ENCODE results near the gene KRT77. TPM values are rescaled to one million over a fixed set of nuclear protein-coding genes. Genes with fewer than 3 reads are reported as not detected.

The KRT77 gene
- total RNA-seq, 1 donor from 2014 or later: not detected

DNA sequence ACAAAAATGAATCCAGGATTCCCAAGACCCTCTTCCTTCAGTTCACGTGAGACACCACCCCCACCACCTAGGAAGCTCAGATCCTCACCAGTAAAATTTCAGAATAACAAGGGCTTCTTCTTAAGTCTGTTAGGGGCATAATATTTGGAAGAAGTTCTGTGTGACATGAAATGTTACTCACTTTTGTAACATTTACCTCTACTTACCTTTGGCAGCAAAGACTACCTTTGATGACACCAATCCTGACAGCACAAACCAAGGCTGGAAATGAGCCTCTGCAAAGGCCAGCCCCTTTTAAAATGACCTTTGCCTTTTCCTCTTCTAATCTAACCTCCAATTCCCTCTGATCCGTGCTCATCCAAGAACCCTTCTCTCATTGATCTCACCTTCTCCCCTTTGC lies 19.4 kb upstream of the KRT77 start:
- intact Hi-C loops (cut with micrococcal nuclease): no loop called here

DNA sequence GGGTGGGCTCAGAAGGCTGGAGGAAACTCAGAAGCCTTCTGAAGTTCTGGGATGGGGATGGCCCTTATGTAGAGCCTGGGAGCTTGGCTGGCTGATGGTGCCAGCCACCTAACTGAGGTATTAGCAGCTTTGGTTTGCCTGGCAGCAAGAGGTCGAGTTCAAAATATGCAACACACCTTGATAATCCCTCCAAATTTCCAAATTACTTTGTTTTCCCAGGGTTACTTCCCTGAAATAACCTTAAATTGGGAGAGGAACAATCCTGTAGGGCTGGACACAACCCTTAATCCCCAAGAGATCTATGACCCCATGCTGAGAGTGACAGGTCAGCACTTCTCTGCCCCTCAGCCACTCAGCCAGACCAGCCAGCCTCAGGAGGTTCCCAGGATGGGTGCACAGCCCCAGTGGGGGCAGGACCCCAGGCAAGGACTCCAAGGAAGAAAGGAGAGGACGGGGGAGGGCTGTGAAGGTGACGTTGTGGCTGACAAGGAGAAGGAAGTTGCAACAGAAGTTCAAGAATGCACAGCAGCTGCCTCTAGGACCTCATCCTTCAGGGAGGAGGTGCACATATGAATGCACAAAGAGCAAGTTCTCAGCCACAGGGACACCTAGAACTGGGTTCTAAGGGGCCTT lies 18.6 kb upstream of the KRT77 start:
- intact Hi-C loops (cut with micrococcal nuclease): no loop called here

DNA sequence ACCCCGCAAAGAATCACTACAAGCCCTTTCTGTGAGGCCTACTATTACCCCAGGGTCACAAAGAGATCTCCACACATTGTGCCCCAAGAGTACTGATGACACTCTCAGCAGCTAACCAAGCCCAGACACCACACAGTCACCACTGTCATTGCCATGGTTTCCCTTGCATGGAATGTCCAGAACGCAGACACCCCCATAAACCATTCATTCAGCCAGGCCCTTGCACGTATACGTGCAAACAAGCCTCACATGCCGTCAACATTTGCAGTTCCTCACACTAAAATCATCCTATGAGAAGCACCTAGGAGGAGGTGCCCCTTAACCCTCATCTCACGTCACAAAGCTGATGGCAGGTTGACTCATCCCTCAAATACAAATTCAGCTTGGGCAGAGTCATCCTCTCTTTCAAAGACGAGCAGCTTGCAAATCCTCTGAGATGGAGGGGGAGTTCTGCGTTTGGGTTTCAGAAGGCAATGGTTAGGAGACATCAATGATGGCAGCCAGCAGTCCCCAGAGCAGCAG lies 17.1 kb upstream of the KRT77 start:
- intact Hi-C loops (cut with micrococcal nuclease): no loop called here

DNA sequence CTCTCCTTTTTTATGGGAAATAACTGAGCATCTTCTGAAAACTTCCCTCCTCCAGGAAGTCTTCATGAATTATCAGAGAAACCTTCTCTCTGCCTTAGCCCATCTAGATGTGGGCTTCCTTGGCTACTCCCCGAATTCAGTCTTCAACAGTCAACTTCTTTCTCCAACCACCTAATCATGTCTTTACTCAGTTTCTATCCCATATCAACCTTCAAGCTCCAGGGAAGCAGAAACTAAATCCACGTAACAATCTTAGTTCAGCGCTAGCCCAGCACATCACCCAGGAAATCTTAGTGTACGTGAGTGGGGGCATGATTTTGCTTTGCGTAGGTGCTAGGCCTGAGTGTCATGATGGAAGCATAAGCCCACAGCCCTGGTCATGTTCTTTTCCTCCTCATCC lies 12.7 kb upstream of the KRT77 start:
- intact Hi-C loops (cut with micrococcal nuclease): no loop called here

DNA sequence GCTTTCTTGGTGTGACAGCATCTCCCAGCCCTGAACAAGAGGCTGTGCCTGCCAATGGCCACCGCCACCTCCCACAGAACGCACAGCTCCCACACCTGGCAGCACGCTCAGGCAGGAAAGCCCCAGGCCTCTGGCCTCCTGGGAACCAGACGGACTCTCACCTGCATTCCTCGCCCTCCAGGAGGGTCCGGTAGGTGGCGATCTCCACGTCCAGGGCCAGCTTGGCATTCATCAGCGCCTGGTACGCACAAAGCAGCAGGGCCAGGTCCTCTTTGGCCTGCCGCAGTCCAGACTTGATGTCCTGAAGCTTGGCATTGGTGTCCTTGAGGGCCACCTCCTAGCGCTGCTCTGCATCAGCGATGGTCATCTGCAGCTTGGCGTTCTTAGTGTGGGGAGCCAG lies 12.1 kb upstream of the KRT77 start:
- intact Hi-C loops (cut with micrococcal nuclease): no loop called here

DNA sequence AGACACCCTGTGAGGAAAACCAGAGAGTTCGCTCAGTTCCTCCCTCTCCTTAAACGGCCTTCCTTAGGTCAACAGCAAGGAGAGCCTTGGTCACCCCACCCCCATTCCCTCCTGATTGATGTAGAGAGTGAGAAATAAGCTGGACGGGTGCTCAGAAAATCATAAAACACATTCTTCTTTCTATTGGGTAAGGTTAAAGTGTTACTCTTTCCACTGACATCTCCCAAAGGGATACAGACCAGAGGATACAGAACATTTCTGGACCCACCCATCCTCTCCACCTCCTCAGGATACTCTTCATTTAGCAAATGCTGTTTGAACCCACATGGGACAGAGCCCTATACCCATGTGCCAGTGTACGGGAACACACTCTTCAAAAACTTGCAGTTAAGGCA lies 11.6 kb upstream of the KRT77 start:
- intact Hi-C loops (cut with micrococcal nuclease): loop anchor here (5.0 kb wide), 1 partner anchor 133 kb away; no protein-coding TSS in a partner anchor

DNA sequence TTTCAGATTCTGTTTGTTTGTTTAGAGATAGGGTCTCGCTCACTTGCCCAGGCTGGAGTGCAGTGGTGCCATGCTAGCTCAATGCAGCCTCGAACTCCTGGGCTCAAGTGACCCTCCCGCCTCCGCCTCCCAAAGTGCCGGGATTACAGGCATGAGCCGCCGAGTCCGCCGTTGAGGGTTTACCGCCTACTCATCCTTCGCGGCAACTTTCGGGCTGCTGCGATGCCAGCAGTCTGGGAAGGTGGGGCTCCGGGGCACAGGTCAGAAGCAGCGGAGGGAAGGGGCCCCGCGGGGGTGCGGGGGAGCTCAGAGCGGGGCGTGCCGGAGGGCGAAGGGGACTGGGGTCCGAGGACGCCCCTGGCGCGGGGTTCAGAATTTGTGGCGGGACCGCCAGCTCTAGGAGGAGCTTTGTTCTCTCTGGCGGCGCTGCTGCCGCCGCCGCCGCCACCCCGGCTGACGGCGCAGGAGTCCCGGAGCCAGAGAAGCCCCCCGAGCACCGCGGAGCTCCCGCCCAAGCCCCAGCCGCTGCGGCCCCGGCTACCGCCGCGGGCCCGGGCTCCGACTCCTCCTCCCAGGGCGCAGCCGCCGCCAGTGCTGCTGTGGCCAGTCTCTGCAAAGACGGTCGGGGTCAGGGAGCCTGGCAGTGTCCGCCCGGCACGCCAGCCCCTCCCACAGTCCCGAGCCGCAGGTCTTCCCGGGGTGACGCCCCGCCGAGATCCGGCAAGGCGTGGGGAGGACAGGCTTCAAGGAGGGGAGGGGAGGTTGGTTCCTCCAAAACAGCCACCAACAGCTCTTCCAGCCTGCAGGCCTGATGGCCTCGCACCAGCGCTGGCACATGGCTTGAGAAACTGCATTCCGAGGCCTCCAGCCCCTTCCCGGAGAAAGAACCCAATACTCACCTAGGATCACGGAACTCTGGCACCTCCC lies 10.9 kb upstream of the KRT77 start:
- intact Hi-C loops (cut with micrococcal nuclease): loop anchor here (5.0 kb wide), 1 partner anchor 132 kb away; no protein-coding TSS in a partner anchor

DNA sequence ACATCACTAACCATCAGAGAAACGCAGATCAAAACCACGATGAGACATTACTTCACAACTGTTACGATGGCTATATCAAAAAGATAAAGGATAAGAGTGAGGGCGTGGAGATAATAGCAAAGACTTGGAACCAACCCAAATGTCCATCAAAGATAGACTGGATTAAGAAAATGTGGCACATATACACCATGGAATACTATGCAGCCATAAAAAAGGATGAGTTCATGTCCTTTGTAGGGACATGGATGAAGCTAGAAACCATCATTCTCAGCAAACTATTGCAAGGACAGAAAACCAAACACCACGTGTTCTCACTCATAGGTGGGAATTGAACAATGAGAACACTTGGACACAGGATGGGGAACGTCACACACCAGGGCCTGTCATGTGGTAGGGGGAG lies 8.8 kb upstream of the KRT77 start:
- intact Hi-C loops (cut with micrococcal nuclease): loop anchor here (5.0 kb wide), 1 partner anchor 130 kb away; no protein-coding TSS in a partner anchor

DNA sequence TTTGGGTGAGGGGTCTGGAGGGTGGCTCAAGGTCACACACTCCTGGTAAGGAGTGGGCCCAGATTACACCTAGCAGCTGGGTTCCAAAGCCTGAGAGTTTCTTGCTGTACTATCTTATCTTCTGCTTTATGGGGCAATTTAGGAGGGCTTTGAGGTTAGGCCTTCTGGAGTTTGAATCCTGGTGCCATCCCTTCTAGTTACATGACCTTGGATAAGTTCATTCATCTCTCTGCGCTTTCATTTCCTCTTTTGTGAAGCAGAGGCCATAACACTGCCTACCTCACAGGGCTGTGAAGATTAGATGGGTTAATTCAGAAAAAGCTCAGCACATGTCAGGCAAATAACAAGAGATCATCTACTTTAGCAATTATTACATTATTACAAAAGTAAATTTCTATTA lies 7.4 kb upstream of the KRT77 start:
- intact Hi-C loops (cut with micrococcal nuclease): loop anchor here (5.0 kb wide), 1 partner anchor 128 kb away; no protein-coding TSS in a partner anchor

DNA sequence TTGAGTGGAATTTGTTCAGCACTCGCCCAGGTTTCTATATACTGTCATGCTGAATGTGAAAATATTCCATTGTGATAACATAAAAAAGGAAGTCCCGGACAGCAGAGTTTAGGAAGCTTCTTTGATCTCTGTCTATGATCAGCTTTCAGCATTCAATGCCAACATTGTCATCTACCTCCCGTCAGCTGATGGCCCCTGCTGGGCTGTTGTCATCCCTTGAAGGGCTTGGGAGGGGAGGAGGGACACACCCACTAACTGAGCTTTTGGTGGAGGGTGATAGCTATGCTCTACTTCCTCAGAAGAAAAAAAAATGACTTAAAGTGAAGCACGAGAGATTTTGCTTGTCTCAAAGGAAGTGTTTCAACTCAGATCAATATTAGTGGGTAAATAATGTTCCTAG lies 4.7 kb upstream of the KRT77 start:
- intact Hi-C loops (cut with micrococcal nuclease): no loop called here

DNA sequence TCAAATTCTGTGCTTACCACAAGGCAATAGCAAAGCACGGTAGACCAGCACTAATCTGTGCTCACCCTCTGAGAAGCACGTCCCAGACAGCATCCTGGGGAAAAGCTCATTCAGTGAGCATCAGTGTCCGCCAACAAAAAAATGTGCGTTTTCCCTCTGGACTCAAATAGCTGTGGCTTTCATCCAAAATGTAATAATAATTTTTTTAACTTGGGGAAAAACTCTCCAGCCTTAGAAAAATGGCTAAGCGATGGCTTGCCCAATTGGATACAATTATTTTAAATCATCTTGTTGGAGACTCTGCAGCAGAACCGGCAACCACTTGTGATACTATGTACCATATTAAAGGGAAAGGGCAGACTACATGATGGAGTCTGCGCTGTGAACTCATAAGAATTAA lies 1.1 kb upstream of the KRT77 start:
- intact Hi-C loops (cut with micrococcal nuclease): no loop called here

DNA sequence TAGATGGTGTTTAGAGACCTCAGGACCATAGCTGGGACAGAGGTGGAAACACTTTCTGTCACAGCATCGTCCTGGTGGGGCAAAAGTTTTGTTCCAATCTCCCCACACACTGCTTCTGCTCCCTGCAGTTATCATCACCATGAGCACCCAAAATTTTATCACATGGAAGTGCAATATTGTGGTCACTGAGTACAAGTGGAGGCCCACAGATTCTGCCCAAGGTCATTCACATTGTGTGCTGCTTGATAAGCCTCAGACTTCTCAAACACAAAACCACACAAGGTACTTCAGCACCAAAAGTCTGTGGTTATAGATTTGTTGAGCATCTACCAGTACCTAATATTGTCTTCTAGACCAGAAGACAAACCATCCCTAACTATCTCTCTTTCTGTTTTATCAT lies 554 bp upstream of the KRT77 start:
- intact Hi-C loops (cut with micrococcal nuclease): no loop called here

DNA sequence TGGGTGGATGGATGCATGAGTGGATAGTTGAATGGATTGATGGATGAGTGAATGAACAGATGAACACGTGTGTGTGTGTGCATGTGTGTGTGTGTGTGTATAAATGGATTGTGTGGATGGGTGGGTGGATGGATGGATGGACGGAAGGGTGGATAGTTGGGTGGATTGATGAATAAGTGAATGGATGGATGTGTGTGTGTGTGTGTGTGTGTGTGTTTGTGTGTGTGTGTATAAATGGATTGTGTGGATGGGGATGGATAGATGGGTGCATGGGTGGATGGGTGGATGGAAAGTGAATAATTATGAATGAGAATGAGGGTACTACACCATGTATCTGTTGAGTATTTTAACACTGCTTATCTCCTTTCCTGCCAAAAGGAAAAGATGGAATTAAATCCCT lies 986 bp downstream of the KRT77 start:
- intact Hi-C loops (cut with micrococcal nuclease): no loop called here

DNA sequence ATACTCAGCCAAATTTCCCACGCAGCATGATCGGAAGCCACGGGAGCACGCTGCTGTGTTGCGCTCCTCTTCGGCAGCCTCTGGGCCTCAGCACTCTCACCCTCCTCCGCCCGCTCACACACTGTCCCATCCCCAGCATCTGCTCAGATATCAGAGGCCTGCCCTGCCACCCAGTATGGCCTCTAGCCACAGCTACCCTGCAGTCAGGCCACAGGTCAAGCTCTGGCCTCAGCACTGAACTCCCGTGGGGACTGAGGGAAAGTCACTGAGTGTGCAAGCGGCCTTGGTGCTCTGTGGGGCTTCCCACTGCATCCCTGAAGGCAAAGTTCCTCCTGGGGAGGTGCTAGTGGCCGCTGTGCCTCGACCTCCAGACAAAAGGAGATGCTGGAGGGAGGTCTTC lies 2.0 kb downstream of the KRT77 start:
- intact Hi-C loops (cut with micrococcal nuclease): no loop called here

DNA sequence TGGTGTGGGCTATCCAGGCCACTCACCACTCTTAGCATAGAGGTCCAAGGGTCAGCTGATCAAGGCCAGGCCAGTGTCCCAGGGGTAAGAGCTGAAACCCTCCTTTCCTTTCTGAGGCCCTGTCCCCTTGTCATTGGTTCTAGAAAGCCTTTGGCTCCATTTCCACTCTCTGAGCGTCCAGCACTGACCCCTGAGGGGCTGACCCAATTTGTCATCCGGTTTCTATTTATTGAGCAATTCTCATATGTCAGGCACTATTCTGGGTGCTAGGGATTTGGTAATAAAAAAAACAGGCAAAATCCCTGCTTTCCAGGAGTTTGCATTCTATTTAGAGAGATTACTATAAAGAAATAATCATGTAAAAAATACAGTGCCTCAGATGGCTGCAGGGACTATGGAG lies 3.4 kb downstream of the KRT77 start:
- intact Hi-C loops (cut with micrococcal nuclease): no loop called here

DNA sequence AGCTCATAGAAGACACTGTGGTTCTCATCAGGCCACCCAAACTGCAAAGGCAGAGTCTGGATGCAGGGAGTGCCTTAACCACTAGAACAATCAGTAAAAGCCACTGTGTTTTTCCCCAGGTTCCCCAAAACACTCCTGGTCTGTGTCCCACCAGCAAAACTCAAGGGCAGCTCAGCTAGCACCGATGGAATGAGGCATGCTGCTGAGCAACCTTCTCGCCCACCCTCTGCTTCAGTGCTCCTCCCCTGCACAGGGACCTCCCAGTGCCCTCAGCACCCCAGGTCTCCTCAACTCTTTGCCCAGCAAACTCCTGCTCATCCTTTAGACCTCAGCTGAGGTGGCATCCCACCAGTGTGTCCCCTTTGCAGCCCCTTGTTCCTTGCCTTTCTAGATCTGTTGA lies 4.0 kb downstream of the KRT77 start:
- intact Hi-C loops (cut with micrococcal nuclease): no loop called here

DNA sequence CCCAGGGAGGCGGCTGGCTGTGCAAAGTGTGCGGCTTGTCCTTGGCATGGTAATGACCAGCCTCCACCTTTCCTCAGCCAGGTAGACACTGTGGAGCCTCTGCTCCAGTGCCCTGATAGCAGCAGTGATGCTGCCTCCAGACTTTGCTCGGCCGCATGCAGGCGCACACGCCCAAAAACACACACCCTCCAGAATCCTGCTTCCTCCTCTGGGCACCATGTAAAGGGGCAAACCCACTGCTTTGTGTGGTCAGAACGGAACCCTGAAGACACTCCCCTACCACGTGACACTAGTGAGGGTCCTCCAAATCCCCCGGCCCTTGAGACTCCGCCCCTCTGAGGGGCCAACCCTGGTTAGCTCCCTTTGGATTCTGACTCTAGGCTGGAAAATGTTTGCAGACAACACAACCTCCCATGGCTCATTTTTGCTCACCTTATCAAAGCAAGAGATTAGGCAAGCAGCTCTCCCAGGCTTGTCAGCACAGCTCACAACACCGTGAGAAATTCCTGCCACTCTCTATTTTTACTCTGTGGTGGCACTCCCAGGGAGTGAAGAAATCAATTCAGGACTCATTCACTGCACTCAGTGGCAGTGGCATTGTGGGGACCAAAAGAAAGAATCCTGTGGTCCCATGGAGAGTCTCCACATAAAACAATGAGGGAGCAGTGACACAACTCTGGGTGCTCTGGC lies 4.5 kb downstream of the KRT77 start:
- intact Hi-C loops (cut with micrococcal nuclease): no loop called here

DNA sequence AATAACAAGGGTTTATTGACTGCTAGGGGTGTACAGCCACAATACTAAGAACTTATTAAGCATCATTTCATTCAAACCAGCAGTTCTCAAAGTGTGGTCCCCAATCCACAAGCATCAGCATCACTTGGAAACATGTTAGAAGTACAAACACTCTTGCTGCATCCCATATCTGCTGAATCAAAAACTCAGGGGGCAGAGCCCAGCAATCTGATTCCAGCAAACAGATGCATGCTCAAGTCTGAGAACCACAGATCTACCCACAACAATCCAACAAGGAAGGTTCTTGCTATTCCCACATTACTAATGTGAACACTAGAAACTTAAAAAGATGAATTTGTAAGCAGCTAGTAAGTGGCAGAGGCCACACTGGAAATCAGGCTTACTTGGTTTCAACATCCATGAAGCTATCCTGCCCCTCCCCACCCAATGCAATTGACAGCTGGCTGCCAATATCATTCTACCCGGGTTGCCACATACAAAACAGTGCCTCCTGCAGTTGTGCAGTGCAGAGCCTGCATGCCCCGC lies 6.2 kb downstream of the KRT77 start:
- intact Hi-C loops (cut with micrococcal nuclease): no loop called here

DNA sequence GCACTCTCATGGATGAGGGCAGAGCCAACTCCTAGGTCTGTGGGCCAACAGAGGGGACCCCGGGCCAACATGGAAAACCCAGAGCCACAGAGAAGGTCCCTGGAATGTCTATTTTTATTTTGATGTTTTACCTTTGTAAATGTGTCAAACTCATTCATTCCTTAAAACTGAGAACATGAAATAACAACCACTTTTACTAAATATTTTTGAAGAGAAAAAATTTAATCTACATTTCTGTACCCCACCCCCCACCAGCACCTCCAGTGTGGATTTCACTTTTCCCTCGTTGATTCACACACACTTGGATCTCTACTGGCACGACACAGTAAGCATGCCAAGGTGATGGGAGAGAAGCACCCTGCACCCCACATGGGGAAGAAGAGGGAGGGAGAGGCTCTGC lies 6.7 kb downstream of the KRT77 start:
- intact Hi-C loops (cut with micrococcal nuclease): no loop called here

DNA sequence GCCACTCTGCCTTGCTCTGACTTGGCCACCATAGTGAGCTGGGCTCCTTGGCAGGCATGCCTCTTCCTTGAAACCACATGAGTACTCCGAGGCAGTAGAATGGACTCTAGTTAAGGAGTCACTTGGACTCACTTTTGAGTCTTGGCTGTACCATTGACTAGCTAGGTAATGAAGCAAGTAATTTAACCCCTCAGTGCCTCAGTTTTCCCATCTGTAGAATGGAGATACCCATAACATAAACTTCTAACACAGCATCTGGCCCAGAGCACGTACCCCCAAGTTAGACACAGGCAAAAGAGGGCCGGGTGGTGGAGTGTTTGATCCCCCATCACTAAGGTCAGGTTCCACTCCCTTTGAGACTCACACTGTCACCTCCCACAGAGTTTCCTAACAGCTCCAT lies 8.3 kb downstream of the KRT77 start:
- intact Hi-C loops (cut with micrococcal nuclease): no loop called here

DNA sequence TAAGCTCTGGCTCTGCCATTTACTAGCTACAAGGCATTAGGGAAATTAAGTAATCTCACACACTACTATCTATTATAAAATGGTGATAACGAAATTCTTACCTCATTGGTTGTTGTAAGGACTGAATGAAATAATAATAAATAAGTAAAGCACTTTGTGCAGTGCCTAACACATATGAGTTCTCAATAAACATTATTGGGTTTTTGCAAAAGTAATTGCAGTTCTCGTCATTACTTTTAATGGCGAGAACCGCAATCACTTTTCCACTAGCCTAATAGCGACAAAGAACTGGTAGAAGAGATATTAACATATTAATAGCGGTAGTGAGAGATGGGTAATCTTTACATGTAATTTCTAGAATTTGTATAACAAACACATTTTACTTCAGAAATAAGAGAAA lies 9.2 kb downstream of the KRT77 start:
- intact Hi-C loops (cut with micrococcal nuclease): loop anchor here (5.0 kb wide), 2 partner anchors 77 to 112 kb away; partner anchors contain the start of gene KRT73

Data from T-helper 1 cell treated with Interleukin-12 subunit alpha and Interleukin-12 subunit beta and Interleukin-4 antibody, amounts not matched to agents 30 ng/mL and 1 ng/mL, for 36 hours (primary cell).